ENCODE measurements around the gene MATR3.

GRCh38 chr5:139285651-139286392, 7.7 kb upstream of the MATR3 start:
- TF ChIP-seq, protein P1, sequence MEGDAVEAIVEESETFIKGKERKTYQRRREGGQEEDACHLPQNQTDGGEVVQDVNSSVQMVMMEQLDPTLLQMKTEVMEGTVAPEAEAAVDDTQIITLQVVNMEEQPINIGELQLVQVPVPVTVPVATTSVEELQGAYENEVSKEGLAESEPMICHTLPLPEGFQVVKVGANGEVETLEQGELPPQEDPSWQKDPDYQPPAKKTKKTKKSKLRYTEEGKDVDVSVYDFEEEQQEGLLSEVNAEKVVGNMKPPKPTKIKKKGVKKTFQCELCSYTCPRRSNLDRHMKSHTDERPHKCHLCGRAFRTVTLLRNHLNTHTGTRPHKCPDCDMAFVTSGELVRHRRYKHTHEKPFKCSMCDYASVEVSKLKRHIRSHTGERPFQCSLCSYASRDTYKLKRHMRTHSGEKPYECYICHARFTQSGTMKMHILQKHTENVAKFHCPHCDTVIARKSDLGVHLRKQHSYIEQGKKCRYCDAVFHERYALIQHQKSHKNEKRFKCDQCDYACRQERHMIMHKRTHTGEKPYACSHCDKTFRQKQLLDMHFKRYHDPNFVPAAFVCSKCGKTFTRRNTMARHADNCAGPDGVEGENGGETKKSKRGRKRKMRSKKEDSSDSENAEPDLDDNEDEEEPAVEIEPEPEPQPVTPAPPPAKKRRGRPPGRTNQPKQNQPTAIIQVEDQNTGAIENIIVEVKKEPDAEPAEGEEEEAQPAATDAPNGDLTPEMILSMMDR (conservative IDR thresholded peaks at IDR 0.05 in 1 of 2, IDR thresholded peaks at IDR 0.05 in 1 of 2; ENCODE audit: low read depth in 1 of 2, low read length in 2 of 2) = no peak
- no peak for TF ChIP-seq EZH2 (IDR thresholded peaks at IDR 0.05; ENCODE audit: low read length, missing control alignments)

Measured in fibroblast of lung (primary cell).